ENCODE results near the gene PARN.

GRCh38 chr16:14538604-14539003 is 91.5 kb downstream of the PARN start:
- TF ChIP-seq CTCF (IDR thresholded peaks at IDR 0.05), result no peak
- TF ChIP-seq POLR2A (IDR thresholded peaks at IDR 0.05), result no peak

Data from breast epithelium (tissue), 3 donors.